PC-3 (cell line): ENCODE measurements around the gene LGALS3BP. TPM values are rescaled to one million over a fixed set of nuclear protein-coding genes. Genes with fewer than 3 reads are reported as not detected.
A peak's percentile ranks its signal among the peaks of the same experiment; 100 is the strongest.

Experiments used
- ATAC-seq: fragments of 200-7000 bp; cut with Tn5 transposase; 2 replicates; pipeline ENCODE4 v1.9.1; 2020; ENCODE audit warnings: mild to moderate bottlenecking, moderate library complexity
- BruUV-seq: library from RNA; stranded (reverse); fragments of 400-500 nt; replicated peaks from 2 replicates; lab custom pipeline; 2021; lab: Mats Ljungman, UMichigan
- CTCF ChIA-PET: fragments of 300-600 bp; sonication (Branson Sonifier 250); formaldehyde crosslinking; loops from one replicate; lab custom pipeline; 2022; ENCODE audit warnings: antibody characterized with exemption; lab: Charles Lee
- POLR2A ChIA-PET: fragments of 300-600 bp; sonication (Branson Sonifier 250); formaldehyde crosslinking; loops from one replicate; lab custom pipeline; 2022; ENCODE audit warnings: antibody characterized with exemption; ENCODE audit not compliant: unreplicated experiment; lab: Charles Lee
- DNase-seq: peaks from one replicate; pipeline ENCODE4 v3.0.0-alpha.2; 2015
- H2AFZ ChIP-seq: fragments of 300-600 bp; sonication (generic); 2 replicates; pipeline ENCODE4 v1.6.0; 2016; ENCODE audit warnings: antibody characterized with exemption, low read length
- H3F3A ChIP-seq: fragments of 300-600 bp; sonication (generic); one replicate; pipeline ENCODE4 v1.6.0; 2017; ENCODE audit warnings: antibody characterized with exemption, low read length, control low read depth, mild to moderate bottlenecking; ENCODE audit not compliant: unreplicated experiment
- H3K27ac ChIP-seq: fragments of 300-600 bp; sonication (generic); 2 replicates; pipeline ENCODE4 v1.5.1; 2016; ENCODE audit warnings: mild to moderate bottlenecking, low read length
- H3K27me3 ChIP-seq: fragments of 300-600 bp; sonication (generic); 2 replicates; pipeline ENCODE4 v1.6.1; 2016; ENCODE audit warnings: low read length, mixed read lengths
- H3K36me3 ChIP-seq: fragments of 300-600 bp; sonication (generic); 2 replicates; pipeline ENCODE4 v1.6.1; 2016; ENCODE audit warnings: low read depth, mixed run types, low read length, mixed read lengths
- H3K4me1 ChIP-seq: fragments of 300-600 bp; sonication (generic); 2 replicates; pipeline ENCODE4 v1.5.1; 2016; ENCODE audit warnings: low read length; ENCODE audit not compliant: insufficient read depth
- H3K4me2 ChIP-seq: fragments of 300-600 bp; sonication (generic); 2 replicates; pipeline ENCODE4 v1.6.0; 2016; ENCODE audit warnings: low read length
- H3K4me3 ChIP-seq: fragments of 300-600 bp; sonication (generic); 2 replicates; pipeline ENCODE4 v1.5.1; 2016; ENCODE audit warnings: mild to moderate bottlenecking, low read length, mixed read lengths
- H3K79me2 ChIP-seq: fragments of 300-600 bp; sonication (generic); 2 replicates; pipeline ENCODE4 v1.6.1; 2017; ENCODE audit warnings: low read length, mixed read lengths
- H3K9ac ChIP-seq: fragments of 300-600 bp; sonication (generic); 2 replicates; pipeline ENCODE4 v1.6.0; 2016; ENCODE audit warnings: mild to moderate bottlenecking, low read length
- H3K9me2 ChIP-seq: fragments of 300-600 bp; sonication (generic); replicated peaks from 2 replicates; pipeline ENCODE4 v1.6.1; 2016; ENCODE audit warnings: mixed run types, low read length, mixed read lengths
- H3K9me3 ChIP-seq: fragments of 300-600 bp; sonication (generic); 2 replicates; pipeline ENCODE4 v1.6.1; 2016; ENCODE audit warnings: low read length, mixed read lengths
- H4K20me1 ChIP-seq: fragments of 300-600 bp; sonication (generic); 2 replicates; pipeline ENCODE4 v1.6.1; 2016; ENCODE audit warnings: low read length, mixed read lengths
- EZH2 ChIP-seq: fragments of 300-600 bp; sonication (generic); IDR thresholded peaks from one replicate; pipeline ENCODE4 v1.6.1; 2017; ENCODE audit warnings: antibody characterized with exemption, mild to moderate bottlenecking, low read length; ENCODE audit not compliant: unreplicated experiment
- EZH2phosphoT487 ChIP-seq: fragments of 300-600 bp; sonication (generic); IDR thresholded peaks from 2 replicates; pipeline ENCODE4 v1.6.1; 2018; ENCODE audit warnings: mild to moderate bottlenecking, antibody characterized with exemption, low read length, borderline replicate concordance
- intact Hi-C: fragments of 100-400 bp; cut with micrococcal nuclease; formaldehyde crosslinking; loops from 2 replicates; pipeline ENCODE4 v1.9.0; 2023
- total RNA-seq: library from RNA; depleted of rRNA; stranded (reverse); fragments of >200 nt; gene quantifications from 2 replicates; pipeline ENCODE4 v1.2.3, GENCODE V29; 2014; rRNA removed
- TF ChIP-seq, protein P1 (sequence below): fragments of 300-600 bp; sonication (generic); conservative IDR thresholded peaks from 2 replicates; pipeline ENCODE4 v1.5.1; 2017; ENCODE audit warnings: antibody characterized with exemption, low read depth, mild to moderate bottlenecking, low read length

Gene LGALS3BP
- total RNA-seq, 1 experiment from 2014 or later = 72.4 TPM

- Histone ChIP-seq H3K4me2 (peak overlapping the region; percentile 80), H4K20me1 (no peaks in the 10 kb centered on the region), H3K27me3 (no peaks in the 10 kb centered on the region), H3F3A (no peaks in the 10 kb centered on the region), H3K27ac (no peak overlapping the region), H3K9me2 (no peaks in the 10 kb centered on the region), H3K79me2 (peaks cover 63% of the 10 kb centered on the region), H3K4me1 (peaks cover 15% of the 10 kb centered on the region), H2AFZ (no peak overlapping the region), H3K36me3 (no peaks in the 10 kb centered on the region), H3K9ac (peak overlapping the region; percentile 26; the same call in 1 of the 2 replicates), H3K9me3 (no peaks in the 10 kb centered on the region), H3K4me3 (peak overlapping the region; percentile 85)
- DNase-seq (no peak), ATAC-seq (no peak)
- BruUV-seq = no TSS peak
- POLR2A ChIA-PET = interaction anchor here (0.7 kb wide), 1 partner anchor 1635 kb away, joined by 3 read pairs; no protein-coding TSS in a partner anchor
- TF ChIP-seq, protein P1, sequence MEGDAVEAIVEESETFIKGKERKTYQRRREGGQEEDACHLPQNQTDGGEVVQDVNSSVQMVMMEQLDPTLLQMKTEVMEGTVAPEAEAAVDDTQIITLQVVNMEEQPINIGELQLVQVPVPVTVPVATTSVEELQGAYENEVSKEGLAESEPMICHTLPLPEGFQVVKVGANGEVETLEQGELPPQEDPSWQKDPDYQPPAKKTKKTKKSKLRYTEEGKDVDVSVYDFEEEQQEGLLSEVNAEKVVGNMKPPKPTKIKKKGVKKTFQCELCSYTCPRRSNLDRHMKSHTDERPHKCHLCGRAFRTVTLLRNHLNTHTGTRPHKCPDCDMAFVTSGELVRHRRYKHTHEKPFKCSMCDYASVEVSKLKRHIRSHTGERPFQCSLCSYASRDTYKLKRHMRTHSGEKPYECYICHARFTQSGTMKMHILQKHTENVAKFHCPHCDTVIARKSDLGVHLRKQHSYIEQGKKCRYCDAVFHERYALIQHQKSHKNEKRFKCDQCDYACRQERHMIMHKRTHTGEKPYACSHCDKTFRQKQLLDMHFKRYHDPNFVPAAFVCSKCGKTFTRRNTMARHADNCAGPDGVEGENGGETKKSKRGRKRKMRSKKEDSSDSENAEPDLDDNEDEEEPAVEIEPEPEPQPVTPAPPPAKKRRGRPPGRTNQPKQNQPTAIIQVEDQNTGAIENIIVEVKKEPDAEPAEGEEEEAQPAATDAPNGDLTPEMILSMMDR = no peak
- TF ChIP-seq EZH2 (no peak), EZH2phosphoT487 (no peak)
- intact Hi-C loops = no loop called here
- CTCF ChIA-PET = no interaction called here
These were observed 56.8 kb downstream of the LGALS3BP start for GRCh38 chr17:78922816-78923498.

- POLR2A ChIA-PET = interaction anchor here (0.6 kb wide), 1 partner anchor 28 kb away, joined by 4 read pairs; no protein-coding TSS in a partner anchor
These were observed 58.2 kb downstream of the LGALS3BP start for GRCh38 chr17:78921437-78921971.

More at GRCh38 chr17:78921437-78921971, 58.2 kb downstream of the LGALS3BP start:
- BruUV-seq = no TSS peak
- TF ChIP-seq, protein P1 = no peak
- no peak for TF ChIP-seq EZH2
- TF ChIP-seq EZH2phosphoT487 = no peak
- peaks cover 74% of the 10 kb centered on the region for H3K79me2 ChIP-seq
- no peak for ATAC-seq
- DNase-seq = no peak
- H3K9me3 ChIP-seq = no peaks in the 10 kb centered on the region
- no peak overlapping the region for H3K9ac ChIP-seq
- H3K4me3 ChIP-seq = no peak overlapping the region
- no peaks in the 10 kb centered on the region for H3K9me2 ChIP-seq
- CTCF ChIA-PET = no interaction called here
- no peaks in the 10 kb centered on the region for H3K36me3 ChIP-seq
- no peak overlapping the region for H2AFZ ChIP-seq
- no peak overlapping the region for H3K27ac ChIP-seq
- no peaks in the 10 kb centered on the region for H3K27me3 ChIP-seq
- no peak overlapping the region for H3K4me2 ChIP-seq
- H4K20me1 ChIP-seq = no peaks in the 10 kb centered on the region; the same call in 1 of the 2 replicates
- no peaks in the 10 kb centered on the region for H3F3A ChIP-seq
- intact Hi-C loops = no loop called here
- peaks cover 18% of the 10 kb centered on the region for H3K4me1 ChIP-seq

Other genes with a start within 250 kb of the LGALS3BP start
- gene CYTH1, start 197.7 kb downstream of the LGALS3BP start, total RNA-seq = 29.7 and 37.7 TPM in 2 replicates
- gene USP36, start 139.1 kb downstream of the LGALS3BP start, total RNA-seq = 37.5 and 41.8 TPM in 2 replicates
- 1.8 and 2.4 TPM in 2 replicates for gene CEP295NL, start 76.7 kb downstream of the LGALS3BP start, total RNA-seq
- 60.1 and 62.5 TPM in 2 replicates for gene TIMP2, start 54.5 kb downstream of the LGALS3BP start, total RNA-seq
- gene CANT1, start 29.8 kb upstream of the LGALS3BP start, total RNA-seq = 191 and 220 TPM in 2 replicates
- 18.6 and 21.0 TPM in 2 replicates for gene C1QTNF1, start 44.2 kb upstream of the LGALS3BP start, total RNA-seq
- gene ENGASE, start 94.9 kb upstream of the LGALS3BP start, total RNA-seq = 34.5 and 58.1 TPM in 2 replicates